ENCODE measurements around the gene PPFIA1. TPM values are rescaled to one million over a fixed set of nuclear protein-coding genes. Genes with fewer than 3 reads are reported as not detected.
"Not testable (repeated sequence)": the region's sequence is repeated elsewhere in the genome, so short reads cannot be mapped to it uniquely, and the experiment has no call there.

The PPFIA1 gene
- polyA plus RNA-seq, 1 donor from 2014 or later: 13.7 TPM

GRCh38 chr11:70383664-70384565 is 113.4 kb downstream of the PPFIA1 start:
- H3K27me3 Mint-ChIP-seq: peaks cover 2% of the 10 kb centered on the region
- H3K4me3 Mint-ChIP-seq: no peak overlapping the region
- peaks cover 3% of the 10 kb centered on the region for H3K36me3 Mint-ChIP-seq
- no peaks in the 10 kb centered on the region for H3K9me3 Mint-ChIP-seq
- H3K27ac Mint-ChIP-seq: no peak overlapping the region
- peaks cover 0 to 4% (median 0%) of the 10 kb centered on the region in 3 donors for H3K4me1 Mint-ChIP-seq

GRCh38 chr11:70384566-70385152 is 114.2 kb downstream of the PPFIA1 start:
- peaks cover 2% of the 10 kb centered on the region for H3K27me3 Mint-ChIP-seq
- no peak overlapping the region for H3K4me3 Mint-ChIP-seq
- H3K4me1 Mint-ChIP-seq: peaks cover 0 to 4% (median 0%) of the 10 kb centered on the region in 3 donors
- H3K9me3 Mint-ChIP-seq: no peaks in the 10 kb centered on the region
- no peak overlapping the region for H3K27ac Mint-ChIP-seq
- H3K36me3 Mint-ChIP-seq: peaks cover 3% of the 10 kb centered on the region

DNA sequence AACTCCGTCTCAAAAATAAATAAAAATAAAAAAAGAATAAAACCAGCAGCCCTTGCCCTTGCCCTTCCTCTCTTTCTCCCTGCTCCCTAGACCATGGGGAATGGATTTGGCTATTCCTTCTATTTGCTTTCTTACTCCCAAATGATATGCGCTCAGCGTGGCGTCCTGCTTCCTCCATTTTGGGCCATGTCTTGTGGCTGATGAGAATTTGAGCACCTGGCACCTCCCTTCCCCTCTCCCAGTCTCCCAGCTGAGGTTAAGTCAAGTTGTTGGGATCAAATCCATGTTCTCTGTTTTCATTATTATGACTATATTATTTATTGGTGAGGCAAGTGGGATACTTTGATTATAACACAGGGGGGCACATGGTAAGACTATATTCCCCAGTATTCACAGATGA is 117.1 kb downstream of the PPFIA1 start:
- no peak overlapping the region for H3K4me3 Mint-ChIP-seq
- H3K27ac Mint-ChIP-seq: no peak overlapping the region
- no peaks in the 10 kb centered on the region for H3K9me3 Mint-ChIP-seq
- peaks cover 12% of the 10 kb centered on the region for H3K27me3 Mint-ChIP-seq
- H3K4me1 Mint-ChIP-seq: peaks cover 0 to 3% (median 0%) of the 10 kb centered on the region in 3 donors
- H3K36me3 Mint-ChIP-seq: peaks cover 3% of the 10 kb centered on the region

DNA sequence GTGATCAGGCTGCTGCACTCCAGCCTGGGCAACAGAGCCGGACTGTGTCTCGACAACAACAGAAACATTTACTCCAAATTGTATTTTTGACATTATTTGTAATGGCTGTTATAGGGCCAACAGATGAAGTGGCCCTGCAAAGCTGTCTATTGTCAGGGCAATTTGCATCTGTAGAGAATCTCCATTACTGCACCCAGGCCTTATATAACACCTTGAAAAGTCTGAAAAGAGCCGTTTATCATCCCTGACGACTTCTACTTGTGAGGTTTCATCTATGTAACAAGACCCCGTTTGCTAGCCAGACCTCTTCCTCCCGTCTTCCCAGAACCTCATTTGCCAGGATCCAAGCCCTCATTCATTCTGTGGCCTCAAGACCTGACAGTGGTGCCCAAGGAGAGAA is 118.7 kb downstream of the PPFIA1 start:
- no peak overlapping the region for H3K4me3 Mint-ChIP-seq
- no peaks in the 10 kb centered on the region for H3K9me3 Mint-ChIP-seq
- peaks cover 0 to 1% (median 0%) of the 10 kb centered on the region in 3 donors for H3K4me1 Mint-ChIP-seq
- H3K27me3 Mint-ChIP-seq: peaks cover 24% of the 10 kb centered on the region
- H3K36me3 Mint-ChIP-seq: peaks cover 3% of the 10 kb centered on the region
- no peak overlapping the region for H3K27ac Mint-ChIP-seq

- not testable (repeated sequence) for H3K27ac Mint-ChIP-seq, H3K4me1 Mint-ChIP-seq, H3K36me3 Mint-ChIP-seq, H3K9me3 Mint-ChIP-seq, H3K4me3 Mint-ChIP-seq
- peaks cover 29% of the 10 kb centered on the region for H3K27me3 Mint-ChIP-seq
Measured at GRCh38 chr11:70390882-70391281, 120.4 kb downstream of the PPFIA1 start.

DNA sequence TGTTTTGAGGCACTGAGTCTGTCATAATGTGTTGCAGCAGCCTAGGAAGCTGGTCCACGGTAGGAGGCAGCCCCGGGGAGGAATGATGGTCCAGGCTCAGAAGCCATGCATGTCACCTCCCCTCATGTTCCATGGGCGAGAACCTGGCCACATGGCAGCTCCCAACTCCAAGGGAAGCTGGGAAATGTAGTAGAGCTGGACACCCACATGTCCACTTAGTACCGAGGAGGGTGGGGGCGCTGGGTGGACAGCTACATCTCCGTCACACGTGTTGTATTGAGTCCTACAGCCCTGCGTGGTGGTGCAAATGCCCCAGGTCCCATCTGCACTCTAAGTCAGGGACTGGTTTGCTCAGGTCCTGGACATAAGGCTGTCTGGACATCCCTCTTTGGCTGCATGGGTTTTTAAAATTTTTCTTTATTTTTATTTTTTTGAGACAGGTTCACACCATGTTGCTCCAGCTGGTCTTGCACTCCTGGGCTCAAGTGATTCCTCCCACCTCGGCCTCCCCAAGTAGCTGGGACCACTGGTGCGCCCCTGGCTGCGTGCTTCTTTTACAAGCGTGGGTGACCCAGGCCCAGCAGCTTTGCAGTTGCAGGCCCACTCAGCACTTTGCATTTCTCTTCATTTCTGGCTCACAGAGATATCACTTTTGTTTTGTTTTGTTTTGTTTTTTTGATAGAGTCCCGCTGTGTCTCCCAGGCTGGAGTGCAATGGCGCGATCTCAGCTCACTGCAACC is 123.9 kb downstream of the PPFIA1 start:
- Mint-ChIP-seq H3K27ac (no peak overlapping the region), H3K27me3 (peaks cover 39% of the 10 kb centered on the region)

GRCh38 chr11:70397336-70397982 is 127.0 kb downstream of the PPFIA1 start:
- Mint-ChIP-seq H3K27ac (peak overlapping the region; percentile 52 to 75 (median 67)), H3K4me1 (peaks cover 10 to 12% (median 10%) of the 10 kb centered on the region in 3 donors), H3K27me3 (peaks cover 36% of the 10 kb centered on the region), H3K36me3 (peaks cover 1% of the 10 kb centered on the region), H3K4me3 (peak overlapping the region; percentile 13 to 89 (median 78)), H3K9me3 (peaks cover 0 to 7% (median 0%) of the 10 kb centered on the region in 3 donors)

More for the DNA sequence above, 123.9 kb downstream of the PPFIA1 start:
- Mint-ChIP-seq H3K4me1 (peaks cover 10 to 11% (median 10%) of the 10 kb centered on the region in 3 donors), H3K36me3 (peaks cover 1% of the 10 kb centered on the region), H3K4me3 (no peak overlapping the region), H3K9me3 (peaks cover 0 to 4% (median 0%) of the 10 kb centered on the region in 3 donors)

DNA sequence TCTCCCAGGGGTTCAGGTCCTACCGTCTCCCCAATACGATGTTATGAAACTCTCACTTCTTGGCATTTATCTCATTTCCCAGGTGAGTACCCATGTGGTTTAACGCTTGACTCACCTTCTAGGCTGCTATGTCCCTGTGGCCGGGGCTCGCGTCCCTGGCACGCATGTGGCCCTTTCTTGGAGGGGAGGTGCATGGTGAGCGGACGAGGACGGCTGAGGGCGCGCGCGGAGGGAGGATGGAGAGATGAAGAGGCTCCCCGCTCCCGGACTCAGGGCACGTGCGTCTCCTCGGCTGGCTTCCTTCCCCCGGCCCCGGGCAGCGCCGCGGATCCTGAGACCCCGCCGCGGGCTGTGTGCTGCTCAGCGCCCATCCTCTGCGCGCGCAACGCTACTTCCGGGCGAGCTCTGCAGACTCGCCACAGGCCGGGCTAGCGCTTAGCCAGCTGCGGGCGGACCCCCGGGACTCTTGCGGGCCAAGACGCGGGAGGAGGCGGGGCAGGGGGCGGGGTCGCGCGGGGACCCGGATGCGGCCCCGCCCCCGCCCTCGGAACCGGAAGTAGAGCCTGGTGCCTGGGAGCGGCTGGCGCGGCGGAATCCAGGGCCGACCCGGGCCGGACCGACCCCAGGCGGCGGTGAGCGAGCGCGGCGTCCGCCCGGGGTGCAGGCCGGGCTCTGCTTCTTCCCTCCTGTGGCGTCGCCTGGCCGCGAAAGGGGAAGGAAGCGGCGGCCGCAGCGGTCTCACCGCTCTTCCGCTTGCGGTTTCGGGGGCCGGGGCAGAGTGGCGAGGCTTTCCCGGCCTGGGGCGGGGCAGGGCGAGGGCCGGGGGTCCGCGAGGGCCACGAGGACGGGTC is 127.7 kb downstream of the PPFIA1 start, which contains the start of gene CTTN:
Gene CTTN, plus strand, starts transcription at position 547 of the 851 bp plus-strand sequence. CDS start 8,769 bp downstream, outside the sequence.
- Mint-ChIP-seq H3K27me3 (peaks cover 32% of the 10 kb centered on the region), H3K4me1 (peaks cover 10 to 12% (median 10%) of the 10 kb centered on the region in 3 donors), H3K9me3 (peaks cover 0 to 7% (median 0%) of the 10 kb centered on the region in 3 donors), H3K36me3 (peaks cover 1% of the 10 kb centered on the region), H3K4me3 (peak within 1 kb of the TSS; percentile 13 to 89 (median 78)), H3K27ac (peak within 1 kb of the TSS; percentile 52 to 75 (median 67))

DNA sequence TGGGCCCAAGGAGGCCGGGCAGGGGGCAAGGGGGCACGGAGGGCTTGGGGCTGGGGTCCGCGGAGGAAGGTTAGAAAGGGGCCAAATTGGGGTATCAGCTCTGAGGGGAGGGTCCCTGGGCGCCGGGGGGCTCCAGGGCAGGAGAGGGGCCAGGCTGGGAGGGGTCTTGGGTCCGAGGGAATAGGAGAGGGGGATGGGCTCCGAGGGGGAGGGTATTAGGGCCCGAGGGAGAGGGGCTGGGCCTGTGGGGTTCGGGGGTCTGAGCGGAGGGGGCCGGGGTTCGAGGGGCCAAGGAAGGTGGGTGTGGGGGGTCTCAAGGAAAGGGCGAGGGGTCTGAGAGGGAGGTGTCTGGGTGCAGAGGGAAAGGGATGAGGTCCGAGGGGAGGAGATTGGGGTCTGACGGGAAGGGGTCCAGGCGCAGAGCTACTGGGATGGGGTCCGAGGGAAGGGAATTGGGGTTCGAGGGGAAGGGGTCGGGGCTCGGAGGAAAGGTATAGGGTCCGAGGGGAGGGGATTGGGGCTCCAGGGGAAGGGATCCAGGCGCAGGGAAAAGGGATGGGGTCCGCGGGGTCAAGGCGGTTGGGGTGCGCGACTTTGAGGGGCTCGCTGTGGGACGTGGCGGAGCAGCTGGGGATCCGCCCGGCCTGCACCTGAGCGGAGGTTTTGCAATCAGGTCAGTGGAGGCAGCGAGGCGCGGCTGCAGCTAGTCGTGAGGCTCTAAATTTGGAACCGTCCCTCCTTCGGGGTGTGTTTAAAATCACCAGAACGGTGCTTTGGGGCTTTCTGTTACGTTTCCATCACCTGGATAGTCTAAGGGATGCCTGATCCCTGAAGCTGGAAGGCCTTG is 128.6 kb downstream of the PPFIA1 start:
- H3K27ac Mint-ChIP-seq: peak overlapping the region in 2 of 3 donors; percentile 10 to 62
- peaks cover 10 to 12% (median 10%) of the 10 kb centered on the region in 3 donors for H3K4me1 Mint-ChIP-seq
- H3K36me3 Mint-ChIP-seq: peaks cover 1% of the 10 kb centered on the region
- H3K9me3 Mint-ChIP-seq: peaks cover 0 to 7% (median 0%) of the 10 kb centered on the region in 3 donors
- peak overlapping the region in 2 of 4 donors; percentile 45 to 57 for H3K4me3 Mint-ChIP-seq
- peaks cover 24% of the 10 kb centered on the region for H3K27me3 Mint-ChIP-seq

DNA sequence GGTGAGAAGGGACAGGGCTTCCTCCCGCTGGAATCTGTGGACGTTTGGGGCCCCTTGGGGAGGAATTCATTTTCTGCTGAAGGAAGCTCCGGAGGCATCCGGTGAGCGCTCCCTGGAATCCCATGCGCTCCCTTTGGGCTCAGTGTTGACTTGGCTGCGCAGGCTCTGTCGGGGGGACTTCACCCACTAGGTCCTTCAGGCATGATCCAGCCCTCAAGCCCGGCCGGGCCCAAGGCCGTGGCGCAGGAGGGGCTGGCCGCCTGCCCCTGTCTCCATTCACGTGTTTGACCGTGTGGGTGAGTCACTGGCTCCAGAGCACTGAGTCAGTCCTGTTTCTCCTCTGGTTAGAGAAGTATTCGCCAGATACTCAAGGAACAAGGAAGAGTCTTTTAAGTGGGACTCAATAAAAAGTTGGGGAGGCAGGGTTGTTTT is 129.2 kb downstream of the PPFIA1 start:
- peaks cover 1% of the 10 kb centered on the region for H3K36me3 Mint-ChIP-seq
- H3K9me3 Mint-ChIP-seq: peaks cover 0 to 6% (median 0%) of the 10 kb centered on the region in 3 donors
- peaks cover 10 to 12% (median 10%) of the 10 kb centered on the region in 3 donors for H3K4me1 Mint-ChIP-seq
- peak overlapping the region in 1 of 3 donors; percentile 74 for H3K27ac Mint-ChIP-seq
- peaks cover 21% of the 10 kb centered on the region for H3K27me3 Mint-ChIP-seq
- peak overlapping the region in 2 of 4 donors; percentile 57 to 74 for H3K4me3 Mint-ChIP-seq

DNA sequence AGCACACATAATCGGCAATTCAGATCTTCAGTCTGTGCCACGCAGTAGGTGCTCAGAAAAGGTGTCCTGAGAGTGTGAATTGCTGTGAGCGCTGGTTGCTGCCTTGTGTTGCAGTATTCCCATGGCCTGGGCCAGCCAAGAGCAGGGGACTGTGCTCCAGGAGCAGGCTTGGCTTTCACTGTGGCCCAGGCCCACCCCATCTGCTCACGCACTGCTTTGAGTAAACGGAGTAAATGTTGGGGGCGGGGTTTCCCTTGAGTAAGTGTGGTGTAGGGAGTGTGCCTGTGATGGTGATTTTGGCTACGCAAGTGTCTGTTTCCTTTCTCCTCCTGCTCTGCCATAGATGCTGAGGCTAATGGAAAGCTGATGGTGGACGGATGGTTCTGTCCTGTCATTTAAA is 130.2 kb downstream of the PPFIA1 start:
- Mint-ChIP-seq H3K27me3 (peaks cover 21% of the 10 kb centered on the region), H3K4me1 (peaks cover 10 to 12% (median 10%) of the 10 kb centered on the region in 3 donors), H3K36me3 (peaks cover 1% of the 10 kb centered on the region), H3K9me3 (peaks cover 0 to 5% (median 0%) of the 10 kb centered on the region in 3 donors), H3K4me3 (peak overlapping the region in 3 of 4 donors; percentile 21 to 60 (median 56)), H3K27ac (no peak overlapping the region)

DNA sequence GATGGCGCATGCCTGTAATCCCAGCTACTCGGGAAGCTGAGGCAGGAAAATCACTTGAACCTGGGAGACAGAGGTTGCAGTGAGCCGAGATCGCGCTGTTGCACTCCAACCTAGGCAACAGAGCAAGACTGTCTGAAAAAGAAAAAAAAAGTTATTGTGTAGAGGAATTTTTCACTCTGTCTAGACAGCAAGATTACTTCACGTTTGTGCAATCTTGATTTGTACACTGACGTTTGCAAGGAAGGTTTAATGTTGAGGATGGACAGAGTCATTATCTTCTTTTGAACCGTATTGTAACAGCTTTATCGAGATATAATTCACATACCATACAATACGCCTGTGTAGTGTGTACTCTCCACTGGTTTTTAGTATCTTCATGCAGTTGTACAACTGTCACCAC is 131.5 kb downstream of the PPFIA1 start:
- peaks cover 18% of the 10 kb centered on the region for H3K27me3 Mint-ChIP-seq
- H3K4me3 Mint-ChIP-seq: no peak overlapping the region
- peaks cover 0 to 5% (median 0%) of the 10 kb centered on the region in 3 donors for H3K9me3 Mint-ChIP-seq
- peaks cover 10 to 12% (median 10%) of the 10 kb centered on the region in 3 donors for H3K4me1 Mint-ChIP-seq
- no peak overlapping the region for H3K27ac Mint-ChIP-seq
- peaks cover 1% of the 10 kb centered on the region for H3K36me3 Mint-ChIP-seq

DNA sequence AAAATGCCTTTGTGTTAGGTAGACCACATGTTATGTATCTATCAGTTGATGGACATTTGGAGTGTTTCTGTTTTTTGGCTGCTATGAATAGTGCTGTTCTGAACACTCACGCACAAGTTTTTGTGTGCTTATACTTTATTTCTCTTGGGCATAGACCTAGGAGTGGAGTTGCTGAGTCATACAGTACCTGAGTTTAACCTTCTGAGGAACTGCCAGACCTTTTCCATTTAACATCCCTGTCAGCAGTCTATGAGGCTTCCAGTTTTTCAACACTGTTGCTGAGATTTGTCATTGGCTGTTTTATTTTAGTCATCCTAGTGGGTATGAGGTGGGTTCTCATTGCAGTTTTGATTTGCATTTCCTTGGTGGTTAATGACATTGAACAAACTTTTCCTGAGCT is 132.2 kb downstream of the PPFIA1 start:
- no peak overlapping the region for H3K27ac Mint-ChIP-seq
- peak overlapping the region in 1 of 4 donors; percentile 7 for H3K4me3 Mint-ChIP-seq
- peaks cover 11% of the 10 kb centered on the region for H3K27me3 Mint-ChIP-seq

More for the DNA sequence above, 132.2 kb downstream of the PPFIA1 start:
- Mint-ChIP-seq H3K9me3 (peaks cover 0 to 3% (median 0%) of the 10 kb centered on the region in 3 donors), H3K4me1 (peaks cover 4 to 6% (median 4%) of the 10 kb centered on the region in 3 donors), H3K36me3 (no peaks in the 10 kb centered on the region)

Data from IgD-negative memory B cell (primary cell).